Measurements from ENCODE around the gene TULP4. TPM values are rescaled to one million over a fixed set of nuclear protein-coding genes. Genes with fewer than 3 reads are reported as not detected.

TULP4 gene
- total RNA-seq, 4 donors from 2014 or later, result 129 to 170 (median 156) TPM

DNA sequence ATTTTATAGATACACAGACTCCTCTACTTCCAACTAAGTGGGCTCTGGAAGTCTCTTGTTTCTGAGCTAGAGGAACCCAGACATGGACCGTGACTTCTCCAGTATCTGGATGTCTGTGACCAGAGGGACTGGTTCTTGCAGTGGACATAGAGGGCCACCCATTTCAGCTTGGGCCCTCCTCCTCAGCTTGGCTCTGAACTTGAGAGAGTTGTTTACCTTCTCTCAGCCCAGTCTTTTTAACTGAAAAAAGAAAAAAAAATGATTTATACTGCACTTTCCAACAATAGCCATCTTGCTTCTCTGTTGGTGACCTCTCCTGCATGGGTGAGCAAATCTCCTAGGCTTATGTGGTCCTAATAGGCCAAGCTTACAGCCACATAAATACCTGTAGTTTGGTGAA, 187.3 kb downstream of the TULP4 start:
- DNase-seq (ENCODE audit: extremely low spot score), result no peak
- WGBS, result 100% methylated on average over 1 of the region's 1 CpG
- no peak for TF ChIP-seq POLR2AphosphoS5 (IDR thresholded peaks at IDR 0.05)
- TF ChIP-seq POLR2A (IDR thresholded peaks at IDR 0.05; ENCODE audit: low read depth), result no peak
- TF ChIP-seq EP300 (IDR thresholded peaks at IDR 0.05), result no peak
- TF ChIP-seq, protein P1, sequence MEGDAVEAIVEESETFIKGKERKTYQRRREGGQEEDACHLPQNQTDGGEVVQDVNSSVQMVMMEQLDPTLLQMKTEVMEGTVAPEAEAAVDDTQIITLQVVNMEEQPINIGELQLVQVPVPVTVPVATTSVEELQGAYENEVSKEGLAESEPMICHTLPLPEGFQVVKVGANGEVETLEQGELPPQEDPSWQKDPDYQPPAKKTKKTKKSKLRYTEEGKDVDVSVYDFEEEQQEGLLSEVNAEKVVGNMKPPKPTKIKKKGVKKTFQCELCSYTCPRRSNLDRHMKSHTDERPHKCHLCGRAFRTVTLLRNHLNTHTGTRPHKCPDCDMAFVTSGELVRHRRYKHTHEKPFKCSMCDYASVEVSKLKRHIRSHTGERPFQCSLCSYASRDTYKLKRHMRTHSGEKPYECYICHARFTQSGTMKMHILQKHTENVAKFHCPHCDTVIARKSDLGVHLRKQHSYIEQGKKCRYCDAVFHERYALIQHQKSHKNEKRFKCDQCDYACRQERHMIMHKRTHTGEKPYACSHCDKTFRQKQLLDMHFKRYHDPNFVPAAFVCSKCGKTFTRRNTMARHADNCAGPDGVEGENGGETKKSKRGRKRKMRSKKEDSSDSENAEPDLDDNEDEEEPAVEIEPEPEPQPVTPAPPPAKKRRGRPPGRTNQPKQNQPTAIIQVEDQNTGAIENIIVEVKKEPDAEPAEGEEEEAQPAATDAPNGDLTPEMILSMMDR (IDR thresholded peaks at IDR 0.05), result no peak
- Histone ChIP-seq H3K4me1 (no peaks in the 10 kb centered on the region), H3K27ac (replicated peaks in 1 of 4) (no peak overlapping the region), H3K36me3 (peaks cover 7 to 87% (median 51%) of the 10 kb centered on the region in 4 donors), H3K9me3 (no peaks in the 10 kb centered on the region), H3K4me3 (no peak overlapping the region), H3K27me3 (no peaks in the 10 kb centered on the region)
- intact Hi-C loops (cut with DNase I), result no loop called here

GRCh38 chr6:158500016-158500735, 187.9 kb downstream of the TULP4 start:
- no peaks in the 10 kb centered on the region for H3K9me3 ChIP-seq
- H3K27ac ChIP-seq (replicated peaks in 1 of 4), result no peak overlapping the region
- intact Hi-C loops (cut with DNase I), result no loop called here
- WGBS, result 89% methylated on average over 8 of the region's 8 CpGs
- H3K4me3 ChIP-seq, result no peak overlapping the region
- no peak for TF ChIP-seq POLR2A (IDR thresholded peaks at IDR 0.05; ENCODE audit: low read depth)
- TF ChIP-seq POLR2AphosphoS5 (IDR thresholded peaks at IDR 0.05), result no peak
- TF ChIP-seq, protein P1 (IDR thresholded peaks at IDR 0.05), result no peak
- TF ChIP-seq EP300 (IDR thresholded peaks at IDR 0.05), result no peak
- no peak for DNase-seq (ENCODE audit: extremely low spot score)
- H3K36me3 ChIP-seq, result peaks cover 7 to 82% (median 49%) of the 10 kb centered on the region in 4 donors
- no peaks in the 10 kb centered on the region for H3K4me1 ChIP-seq
- H3K27me3 ChIP-seq, result no peaks in the 10 kb centered on the region

DNA sequence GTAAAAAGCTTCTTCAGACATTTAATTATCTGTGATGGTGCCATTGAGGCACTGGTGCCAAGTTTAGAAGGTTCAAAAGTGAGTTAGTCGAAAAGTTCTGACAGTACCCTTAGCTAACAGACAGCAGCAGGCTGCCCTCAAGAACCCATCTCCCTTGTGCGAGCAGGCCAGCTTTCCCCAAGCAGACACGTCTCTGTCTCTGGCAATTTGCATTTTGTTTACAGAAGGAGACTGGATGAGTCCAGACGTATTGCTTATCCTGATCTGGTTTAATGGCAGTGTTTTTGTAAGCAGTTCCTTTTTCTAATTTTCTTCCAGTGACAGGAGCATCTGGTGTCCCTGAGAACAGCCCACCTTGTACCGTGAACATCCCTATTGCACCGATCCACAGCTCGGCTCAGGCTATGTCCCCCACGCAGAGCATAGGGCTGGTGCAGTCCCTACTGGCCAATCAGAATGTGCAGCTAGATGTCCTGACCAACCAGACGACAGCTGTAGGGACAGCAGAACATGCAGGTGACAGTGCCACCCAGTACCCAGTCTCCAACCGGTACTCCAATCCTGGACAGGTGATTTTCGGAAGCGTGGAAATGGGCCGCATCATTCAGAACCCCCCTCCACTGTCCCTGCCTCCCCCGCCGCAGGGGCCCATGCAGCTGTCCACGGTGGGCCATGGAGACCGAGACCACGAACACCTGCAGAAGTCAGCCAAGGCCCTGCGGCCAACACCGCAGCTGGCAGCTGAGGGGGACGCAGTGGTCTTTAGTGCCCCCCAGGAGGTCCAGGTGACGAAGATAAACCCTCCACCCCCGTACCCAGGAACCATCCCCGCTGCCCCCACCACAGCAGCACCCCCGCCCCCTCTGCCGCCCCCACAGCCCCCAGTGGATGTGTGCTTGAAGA, 189.3 kb downstream of the TULP4 start:
- TF ChIP-seq, protein P1 (IDR thresholded peaks at IDR 0.05), result no peak
- TF ChIP-seq EP300 (IDR thresholded peaks at IDR 0.05) (no peak), POLR2A (IDR thresholded peaks at IDR 0.05; ENCODE audit: low read depth) (no peak), POLR2AphosphoS5 (IDR thresholded peaks at IDR 0.05) (no peak)
- Histone ChIP-seq H3K4me1 (no peaks in the 10 kb centered on the region), H3K27ac (replicated peaks in 1 of 4) (no peak overlapping the region), H3K36me3 (peaks cover 7 to 73% (median 46%) of the 10 kb centered on the region in 4 donors), H3K9me3 (no peaks in the 10 kb centered on the region), H3K4me3 (no peak overlapping the region), H3K27me3 (no peaks in the 10 kb centered on the region)
- DNase-seq (ENCODE audit: extremely low spot score), result no peak
- intact Hi-C loops (cut with DNase I), result no loop called here
- 89% methylated on average over 12 of the region's 26 CpGs for WGBS

DNA sequence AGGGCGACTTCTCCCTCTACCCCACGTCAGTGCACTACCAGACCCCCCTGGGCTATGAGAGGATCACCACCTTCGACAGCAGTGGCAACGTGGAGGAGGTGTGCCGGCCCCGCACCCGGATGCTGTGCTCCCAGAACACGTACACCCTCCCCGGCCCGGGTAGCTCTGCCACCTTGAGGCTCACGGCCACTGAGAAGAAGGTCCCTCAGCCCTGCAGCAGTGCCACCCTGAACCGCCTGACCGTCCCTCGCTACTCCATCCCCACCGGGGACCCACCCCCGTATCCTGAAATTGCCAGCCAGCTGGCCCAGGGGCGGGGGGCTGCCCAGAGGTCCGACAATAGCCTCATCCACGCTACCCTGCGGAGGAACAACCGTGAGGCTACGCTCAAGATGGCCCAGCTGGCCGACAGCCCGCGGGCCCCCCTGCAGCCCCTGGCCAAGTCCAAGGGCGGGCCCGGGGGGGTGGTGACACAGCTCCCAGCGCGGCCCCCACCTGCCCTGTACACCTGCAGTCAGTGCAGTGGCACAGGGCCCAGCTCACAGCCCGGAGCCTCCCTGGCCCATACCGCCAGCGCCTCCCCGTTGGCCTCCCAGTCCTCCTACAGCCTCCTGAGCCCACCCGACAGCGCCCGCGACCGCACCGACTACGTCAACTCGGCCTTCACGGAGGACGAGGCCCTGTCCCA, 190.1 kb downstream of the TULP4 start:
- 88% methylated on average over 5 of the region's 43 CpGs for WGBS
- TF ChIP-seq POLR2AphosphoS5 (IDR thresholded peaks at IDR 0.05), result no peak
- no peak for TF ChIP-seq EP300 (IDR thresholded peaks at IDR 0.05)
- TF ChIP-seq POLR2A (IDR thresholded peaks at IDR 0.05; ENCODE audit: low read depth), result no peak
- TF ChIP-seq, protein P1 (IDR thresholded peaks at IDR 0.05), result no peak

More for the DNA sequence above, 190.1 kb downstream of the TULP4 start:
- no peak overlapping the region for H3K4me3 ChIP-seq
- DNase-seq (ENCODE audit: extremely low spot score), result no peak
- no peaks in the 10 kb centered on the region for H3K4me1 ChIP-seq
- H3K27me3 ChIP-seq, result no peaks in the 10 kb centered on the region
- no peak overlapping the region for H3K27ac ChIP-seq (replicated peaks in 1 of 4)
- intact Hi-C loops (cut with DNase I), result no loop called here
- H3K9me3 ChIP-seq, result no peaks in the 10 kb centered on the region
- peaks cover 7 to 73% (median 50%) of the 10 kb centered on the region in 4 donors for H3K36me3 ChIP-seq
